Measurements from ENCODE around the gene CLASRP.

GRCh38 chr19:45103156-45103507 is 64.3 kb downstream of the CLASRP start:
- TF ChIP-seq CTCF (conservative IDR thresholded peaks at IDR 0.05 in 1 of 2, IDR thresholded peaks at IDR 0.05 in 1 of 2; ENCODE audit: low read depth in 1 of 2, low read length in 2 of 2) (no peak), EZH2 (IDR thresholded peaks at IDR 0.05; ENCODE audit: low read length, missing control alignments) (no peak)
